Spinal cord (tissue), 10 donors: ENCODE data around the gene CLCA4. TPM values are rescaled to one million over a fixed set of nuclear protein-coding genes. Genes with fewer than 3 reads are reported as not detected.

Experiments
- DNase-seq, 6 donors: peaks; one replicate each; pipeline versions ENCODE4 v3.0.0 to v3.0.0-alpha.2; 2013 to 2015; ENCODE audit warnings: low spot score in 6 of 6, low read depth in 4 of 6
- H3K27ac ChIP-seq: one replicate; pipeline ENCODE4 v1.5.1; 2013; ENCODE audit warnings: low read depth, low read length, control low read depth
- H3K27me3 ChIP-seq: one replicate; pipeline ENCODE4 v1.6.1; 2013; ENCODE audit warnings: low read length; ENCODE audit not compliant: control insufficient read depth, insufficient read depth
- H3K36me3 ChIP-seq: one replicate; pipeline ENCODE4 v1.6.1; 2013; ENCODE audit warnings: low read length; ENCODE audit not compliant: control insufficient read depth, insufficient read depth
- H3K4me1 ChIP-seq: one replicate; pipeline ENCODE4 v1.6.1; 2013; ENCODE audit warnings: low read length; ENCODE audit not compliant: control insufficient read depth, insufficient read depth
- H3K4me3 ChIP-seq: one replicate; pipeline ENCODE4 v1.5.1; 2013; ENCODE audit warnings: low read depth, low read length, control low read depth
- H3K9me3 ChIP-seq: one replicate; pipeline ENCODE4 v1.6.1; 2013; ENCODE audit warnings: low read length; ENCODE audit not compliant: control insufficient read depth, insufficient read depth
- WGBS: methylation state at CpG from one replicate; pipeline ENCODE4 v1.1.5; 2013; ENCODE audit warnings: missing lambda C conversion rate; ENCODE audit not compliant: insufficient coverage; 5-methylcytosine and 5-hydroxymethylcytosine counted together
- polyA plus RNA-seq, 2 donors: library from polyadenylated mRNA; unstranded; fragments of 120-200 nt; gene quantifications; one replicate each; pipeline ENCODE4 v1.2.1, GENCODE V29; 2013; ENCODE audit not compliant: insufficient read length in 2 of 2
- total RNA-seq, 2 donors: library from RNA; depleted of rRNA in 1 of 2; stranded (reverse); fragments of 120-200 nt in 1 of 2; fragments of >200 nt in 1 of 2; gene quantifications; one replicate each; pipeline versions ENCODE4 v1.2.3 to v1.2.4, GENCODE V29; 2013 to 2014
- donor health status: healthy.

The CLCA4 gene
- total and polyA plus RNA-seq, 4 donors = 0.11 to 1.6 (median 0.17) TPM; not detected in 1

- DNase-seq = peak in 1 of 6 donors; percentile 28
- H3K9me3 ChIP-seq = no peaks in the 10 kb centered on the region
These were observed 41.3 kb upstream of the CLCA4 start for GRCh38 chr1:86505564-86505902.

GRCh38 chr1:86507935-86508582 is 38.8 kb upstream of the CLCA4 start:
- WGBS = 56% methylated on average over 9 of the region's 13 CpGs
- Histone ChIP-seq H3K9me3 (no peaks in the 10 kb centered on the region), H3K36me3 (no peaks in the 10 kb centered on the region), H3K27me3 (no peaks in the 10 kb centered on the region), H3K4me1 (peaks cover 11% of the 10 kb centered on the region), H3K4me3 (no peak overlapping the region), H3K27ac (no peak overlapping the region)
- DNase-seq = no peak

More at GRCh38 chr1:86505564-86505902, 41.3 kb upstream of the CLCA4 start:
- H3K27ac ChIP-seq = no peak overlapping the region
- no peak overlapping the region for H3K4me3 ChIP-seq
- H3K36me3 ChIP-seq = no peaks in the 10 kb centered on the region
- no peaks in the 10 kb centered on the region for H3K27me3 ChIP-seq
- 50% methylated on average over 2 of the region's 4 CpGs for WGBS
- H3K4me1 ChIP-seq = peaks cover 15% of the 10 kb centered on the region

- no CpG with 5 or more reads among the region's 2 CpGs for WGBS
- Histone ChIP-seq H3K4me1 (peaks cover 6% of the 10 kb centered on the region), H3K36me3 (no peaks in the 10 kb centered on the region), H3K4me3 (no peak overlapping the region), H3K27me3 (no peaks in the 10 kb centered on the region), H3K9me3 (no peaks in the 10 kb centered on the region), H3K27ac (no peak overlapping the region)
- no peak for DNase-seq
These were observed 38.3 kb upstream of the CLCA4 start for GRCh38 chr1:86508583-86508969.

GRCh38 chr1:86515597-86515996 is 31.3 kb upstream of the CLCA4 start:
- no peak overlapping the region for H3K4me3 ChIP-seq
- no peaks in the 10 kb centered on the region for H3K9me3 ChIP-seq
- H3K27ac ChIP-seq = no peak overlapping the region
- no peaks in the 10 kb centered on the region for H3K27me3 ChIP-seq
- no peaks in the 10 kb centered on the region for H3K36me3 ChIP-seq
- H3K4me1 ChIP-seq = no peaks in the 10 kb centered on the region
- DNase-seq = no peak
- WGBS = no CpG with 5 or more reads among the region's 2 CpGs

- H3K36me3 ChIP-seq = no peaks in the 10 kb centered on the region
- no peak for DNase-seq
- H3K27me3 ChIP-seq = no peaks in the 10 kb centered on the region
- no CpG with 5 or more reads among the region's 1 CpG for WGBS
- H3K27ac ChIP-seq = no peak overlapping the region
- H3K4me3 ChIP-seq = no peak overlapping the region
- no peaks in the 10 kb centered on the region for H3K9me3 ChIP-seq
- H3K4me1 ChIP-seq = no peaks in the 10 kb centered on the region
These were observed 30.5 kb upstream of the CLCA4 start for GRCh38 chr1:86516335-86516734.

GRCh38 chr1:86517336-86517735 is 29.5 kb upstream of the CLCA4 start:
- no peak overlapping the region for H3K4me3 ChIP-seq
- H3K9me3 ChIP-seq = no peaks in the 10 kb centered on the region
- H3K27ac ChIP-seq = no peak overlapping the region
- no CpG with 5 or more reads among the region's 1 CpG for WGBS
- H3K4me1 ChIP-seq = no peaks in the 10 kb centered on the region
- no peaks in the 10 kb centered on the region for H3K27me3 ChIP-seq
- H3K36me3 ChIP-seq = no peaks in the 10 kb centered on the region
- no peak for DNase-seq

- WGBS = 90% methylated on average over 2 of the region's 4 CpGs
- Histone ChIP-seq H3K4me3 (no peak overlapping the region), H3K27ac (no peak overlapping the region), H3K9me3 (no peaks in the 10 kb centered on the region), H3K36me3 (no peaks in the 10 kb centered on the region), H3K4me1 (no peaks in the 10 kb centered on the region), H3K27me3 (no peaks in the 10 kb centered on the region)
- DNase-seq = no peak
These were observed 25.9 kb upstream of the CLCA4 start for GRCh38 chr1:86520789-86521521.

GRCh38 chr1:86521522-86521891 is 25.4 kb upstream of the CLCA4 start:
- Histone ChIP-seq H3K27ac (no peak overlapping the region), H3K27me3 (no peaks in the 10 kb centered on the region), H3K4me3 (no peak overlapping the region), H3K36me3 (no peaks in the 10 kb centered on the region), H3K9me3 (no peaks in the 10 kb centered on the region), H3K4me1 (no peaks in the 10 kb centered on the region)
- no CpG with 5 or more reads among the region's 2 CpGs for WGBS
- DNase-seq = no peak

- Histone ChIP-seq H3K36me3 (no peaks in the 10 kb centered on the region), H3K4me3 (no peak overlapping the region), H3K4me1 (no peaks in the 10 kb centered on the region), H3K27me3 (no peaks in the 10 kb centered on the region), H3K9me3 (no peaks in the 10 kb centered on the region), H3K27ac (no peak overlapping the region)
- DNase-seq = no peak
- 71% methylated on average over 3 of the region's 3 CpGs for WGBS
These were observed 24.6 kb upstream of the CLCA4 start for GRCh38 chr1:86522240-86522639.
